NCI-H82 treated with DMSO at 0.1 percent for 48 hours (cell line): ENCODE measurements around the gene TLE4.

Experiments
- DNase-seq: peaks from one replicate; lab custom pipeline; 2025; ENCODE audit not compliant: unreplicated experiment; lab: John Stamatoyannopoulos, UW

Gene TLE4

DNA sequence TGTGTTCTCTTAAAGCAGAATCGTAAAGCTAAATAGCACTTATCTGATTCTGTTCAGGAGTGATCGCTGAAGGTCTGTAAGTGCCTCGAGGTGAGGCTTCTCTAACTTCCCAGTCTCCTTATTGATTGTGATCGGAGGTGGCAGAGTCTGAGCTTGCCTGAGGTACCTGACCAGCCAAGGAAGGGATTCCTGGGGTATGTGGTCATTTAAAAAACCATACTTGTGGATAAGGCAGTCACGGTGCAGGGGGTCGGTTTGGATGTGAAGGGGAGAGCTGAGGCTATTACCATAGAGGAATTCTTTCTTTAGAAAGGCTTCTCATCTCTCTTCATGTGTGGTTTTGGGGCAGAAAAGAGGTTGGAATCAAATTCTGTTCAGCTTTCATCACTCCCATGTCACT is 193.7 kb downstream of the TLE4 start:
- DNase-seq: no peak

GRCh38 chr9:79766091-79766490 is 194.3 kb downstream of the TLE4 start:
- DNase-seq: no peak

- no peak for DNase-seq
Measured at GRCh38 chr9:79768194-79768593, 196.4 kb downstream of the TLE4 start.

DNA sequence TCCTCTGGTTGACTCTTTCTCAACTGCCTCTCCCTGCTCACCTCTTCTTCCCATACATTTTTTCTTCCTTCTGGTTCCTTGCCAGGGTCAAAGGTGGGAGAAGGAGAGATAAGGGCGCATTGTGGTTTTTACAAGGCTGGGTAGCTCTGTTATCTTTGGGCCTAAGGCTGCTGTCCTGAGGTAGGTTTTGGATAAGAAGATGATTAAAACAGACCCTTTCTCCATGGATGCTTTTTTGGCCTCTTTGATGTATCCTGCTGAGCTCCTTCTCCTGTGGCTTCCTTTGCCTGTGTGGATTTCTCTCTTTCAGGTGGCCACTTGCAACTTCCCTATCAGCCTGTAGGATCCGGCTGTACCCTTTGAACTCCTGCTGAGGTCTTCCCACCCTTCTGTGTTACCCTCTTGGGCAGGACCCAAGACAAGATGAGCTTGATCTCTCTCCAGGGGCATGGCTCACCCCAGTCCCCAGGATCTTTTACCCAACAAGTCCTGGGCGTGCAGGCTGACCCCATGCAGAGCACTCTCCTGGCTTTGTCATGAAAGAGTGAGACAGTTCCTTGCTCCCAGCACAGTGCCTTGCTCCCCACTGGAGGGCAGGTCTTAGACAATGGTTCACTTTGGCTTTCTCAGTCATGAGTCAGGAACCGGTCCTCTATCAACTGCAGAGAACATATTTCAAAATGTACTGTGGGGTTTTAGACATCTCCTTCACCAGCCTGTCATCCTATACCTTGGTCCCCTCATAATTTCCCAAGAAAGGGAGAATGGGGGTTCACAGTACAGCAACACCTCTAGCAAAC is 197.9 kb downstream of the TLE4 start:
- DNase-seq: no peak

GRCh38 chr9:79774356-79774755 is 202.6 kb downstream of the TLE4 start:
- no peak for DNase-seq
